Suppressor macrophage treated with lipopolysaccharide for 4 hours (primary cell): ENCODE results near the gene RBFOX2.

ENCODE experiments used
- DNase-seq: peaks from one replicate; pipeline ENCODE4 v3.0.0-alpha.2; 2020

Gene RBFOX2

DNA sequence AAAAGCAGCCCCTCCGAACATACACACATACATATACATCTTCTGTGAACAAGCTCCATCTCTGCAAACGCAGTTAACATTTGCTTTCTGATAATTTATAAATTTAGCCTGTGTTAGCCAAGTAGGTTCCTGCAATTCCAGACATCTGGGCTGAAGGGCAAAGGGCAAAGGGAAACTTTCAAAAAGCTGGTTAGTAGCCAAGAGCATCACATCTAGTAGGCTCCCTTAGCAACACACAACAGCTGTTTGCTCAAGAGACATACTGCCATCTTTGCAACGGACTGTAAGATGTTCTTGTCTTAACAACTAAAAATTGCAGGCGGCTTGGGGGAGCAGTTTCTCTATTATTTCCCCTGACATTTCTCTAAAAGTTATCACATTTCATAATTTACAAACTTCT, 134.9 kb downstream of the RBFOX2 start:
- DNase-seq: no peak

DNA sequence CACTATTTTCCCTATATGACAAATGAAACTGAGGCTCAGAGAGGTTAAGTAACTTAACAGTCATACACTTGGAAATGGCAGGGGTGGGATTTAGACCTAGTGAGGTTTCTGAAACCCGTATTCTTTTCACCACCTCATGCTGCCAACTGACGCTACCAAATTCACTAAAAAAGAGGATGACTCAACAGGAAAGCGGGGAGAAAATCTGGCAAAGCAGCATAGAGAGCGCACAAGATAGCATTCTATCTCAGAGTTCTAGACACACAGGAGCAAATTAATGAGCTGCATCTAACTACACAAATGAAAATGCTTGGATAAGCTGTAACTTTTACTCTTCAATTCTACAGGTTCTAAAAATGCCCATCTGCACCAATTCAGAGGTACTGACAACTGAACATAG, 136.4 kb downstream of the RBFOX2 start:
- DNase-seq: no peak

DNA sequence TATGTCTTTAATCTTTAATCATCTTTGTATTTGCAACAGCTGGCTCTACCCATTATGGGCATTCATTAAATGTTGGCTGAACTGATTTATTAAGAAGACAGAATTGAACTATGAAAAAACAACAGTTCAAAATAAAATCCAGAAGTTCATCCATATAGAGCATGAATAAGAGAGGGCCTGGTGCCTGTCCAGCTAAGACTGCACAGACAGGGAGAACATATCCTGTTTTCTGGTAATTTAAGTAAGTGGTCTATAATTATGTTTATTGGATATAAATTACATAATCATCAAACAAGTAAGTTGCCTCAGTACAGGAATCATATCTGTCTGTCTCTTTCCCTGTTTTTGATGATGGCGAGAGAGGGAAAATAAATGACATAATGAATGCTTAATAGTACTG, 137.2 kb downstream of the RBFOX2 start:
- DNase-seq: no peak

DNA sequence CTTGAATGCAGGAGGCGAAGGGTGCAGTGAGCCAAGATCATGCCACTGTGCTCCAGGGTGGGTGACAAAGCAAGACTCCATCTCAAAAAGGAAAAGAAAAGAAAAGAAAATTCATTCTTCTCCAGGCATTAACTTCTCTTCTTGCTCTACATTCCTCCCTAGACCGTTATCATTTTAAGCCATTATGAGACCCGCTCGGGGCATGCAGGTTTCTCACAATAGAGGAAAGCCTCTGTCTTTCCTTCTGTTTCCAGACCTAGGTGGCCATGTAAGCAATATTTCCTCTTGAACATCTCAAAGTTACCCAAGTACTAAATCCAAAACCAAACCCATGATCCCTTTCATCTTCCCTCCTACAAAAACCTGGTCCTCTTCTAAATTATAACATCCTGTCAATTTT, 139.6 kb downstream of the RBFOX2 start:
- no peak for DNase-seq

DNA sequence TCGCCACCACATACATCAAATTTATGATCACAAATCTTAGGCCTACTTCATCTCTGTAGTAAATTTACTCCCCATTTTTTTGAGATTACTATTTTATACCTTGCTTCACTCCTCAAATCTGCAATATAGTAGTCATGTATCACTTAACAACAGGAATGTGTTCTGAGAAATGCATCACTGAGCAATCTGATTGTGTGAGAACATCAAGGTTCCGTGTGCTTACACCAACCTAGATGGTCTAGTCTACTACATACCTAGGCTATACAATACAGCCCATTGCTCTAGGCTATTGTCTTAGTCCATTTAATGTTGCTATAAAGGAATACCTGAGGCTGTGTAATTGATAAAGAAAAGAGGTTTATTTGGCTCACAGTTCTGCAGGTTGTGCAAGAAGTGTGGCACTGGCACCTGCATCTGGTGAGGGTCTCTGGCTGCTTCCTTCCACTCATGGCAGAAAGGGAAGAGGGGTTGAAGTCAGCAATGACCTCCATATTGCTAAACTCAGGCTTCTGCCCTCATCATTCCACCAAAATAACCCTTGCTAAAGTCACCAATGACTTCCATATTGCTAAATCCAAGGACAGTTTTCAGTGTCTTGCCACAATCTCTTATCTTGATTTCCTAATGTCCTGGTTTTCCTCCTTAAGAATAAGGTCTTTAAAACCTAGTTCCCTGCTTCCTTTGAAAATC, 140.3 kb downstream of the RBFOX2 start:
- DNase-seq: no peak

DNA sequence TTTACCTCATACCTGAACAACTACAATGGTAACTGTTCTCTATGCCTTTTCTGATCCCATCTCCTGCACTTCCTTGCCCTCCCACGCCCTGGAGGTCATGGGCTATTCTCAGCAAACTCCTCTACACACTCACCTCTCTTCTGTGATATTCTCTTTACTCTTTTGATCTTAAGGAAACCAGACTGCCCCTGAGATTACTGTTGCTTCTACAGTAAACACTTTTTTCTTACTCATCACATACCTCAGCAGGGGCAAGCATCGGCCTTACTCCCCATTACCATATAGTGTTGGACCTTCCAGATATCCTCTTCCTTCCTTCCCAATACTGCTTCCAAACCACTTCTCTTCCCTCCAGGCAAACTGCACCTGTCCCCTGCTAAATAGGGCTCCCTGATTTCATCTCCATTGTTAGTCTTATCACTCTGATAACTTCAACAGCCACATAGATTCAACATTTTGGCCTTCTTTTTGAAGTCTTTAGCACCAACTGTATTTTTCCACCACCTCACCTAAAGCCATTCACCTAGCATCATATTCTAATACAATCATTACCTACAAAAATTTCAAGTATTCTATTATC, 141.2 kb downstream of the RBFOX2 start:
- DNase-seq: no peak

DNA sequence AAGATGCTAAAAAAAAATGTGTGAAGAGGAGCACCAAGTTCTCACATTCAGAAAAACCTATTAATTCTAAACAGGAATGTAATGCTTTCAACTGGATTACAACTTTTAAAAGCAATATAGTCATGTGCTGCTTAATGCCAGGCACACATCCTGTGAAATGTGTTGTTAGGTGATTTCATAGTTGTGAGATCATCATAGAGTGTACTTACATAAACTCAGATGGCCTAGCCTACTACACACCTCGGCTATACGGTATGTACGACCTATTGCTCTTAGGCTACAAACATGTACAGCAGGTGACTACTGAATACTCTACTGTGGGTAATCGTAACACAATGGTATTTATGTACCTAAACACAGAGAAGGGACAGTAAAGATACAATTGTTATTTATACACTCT, 142.3 kb downstream of the RBFOX2 start:
- no peak for DNase-seq

DNA sequence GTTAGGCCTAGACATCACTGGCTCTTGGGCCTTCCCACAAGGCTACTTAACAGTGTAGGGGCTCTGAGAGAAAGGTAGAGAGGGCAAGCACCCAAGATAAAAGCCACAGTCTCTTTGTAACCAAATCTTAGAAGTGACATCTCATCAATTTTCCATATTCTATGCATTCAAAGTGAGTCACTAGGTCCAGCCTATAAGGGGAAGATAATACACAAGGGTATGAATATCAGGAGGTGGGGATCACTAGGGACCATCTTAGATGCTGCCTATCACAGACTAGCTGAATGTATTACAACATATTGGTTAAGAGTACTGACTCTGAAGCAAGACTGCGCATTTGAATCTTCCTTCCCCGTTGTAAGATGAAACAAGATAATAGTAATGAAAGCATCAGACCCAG, 144.1 kb downstream of the RBFOX2 start:
- no peak for DNase-seq

DNA sequence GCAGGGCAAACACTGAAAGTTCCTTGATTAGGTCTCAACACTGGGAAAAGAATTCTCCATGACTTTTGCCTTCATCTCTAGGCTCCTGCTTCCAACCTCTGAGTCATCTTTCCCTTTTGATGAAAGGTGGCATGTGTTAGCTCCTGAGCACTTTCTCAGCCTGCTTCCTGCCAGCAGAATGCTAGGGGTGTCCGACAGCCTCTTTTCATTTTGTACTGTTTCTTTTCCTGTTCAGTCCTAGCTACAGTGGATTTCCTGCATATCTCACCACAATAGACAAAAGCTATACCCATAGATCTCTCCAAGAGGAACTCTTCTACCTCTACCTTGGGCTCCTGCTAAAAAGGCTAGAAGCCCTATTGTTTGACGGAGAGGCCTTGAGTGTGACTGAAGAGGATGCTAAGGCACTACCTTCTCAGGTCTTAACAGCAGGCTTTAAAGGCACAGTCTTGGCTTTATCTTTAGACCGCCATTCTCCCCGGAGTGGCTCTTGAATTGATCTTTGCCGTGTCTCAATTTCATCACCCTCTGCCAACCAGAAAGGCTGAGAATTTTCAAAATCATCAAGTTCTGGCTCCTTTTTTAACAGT, 145.5 kb downstream of the RBFOX2 start:
- no peak for DNase-seq

DNA sequence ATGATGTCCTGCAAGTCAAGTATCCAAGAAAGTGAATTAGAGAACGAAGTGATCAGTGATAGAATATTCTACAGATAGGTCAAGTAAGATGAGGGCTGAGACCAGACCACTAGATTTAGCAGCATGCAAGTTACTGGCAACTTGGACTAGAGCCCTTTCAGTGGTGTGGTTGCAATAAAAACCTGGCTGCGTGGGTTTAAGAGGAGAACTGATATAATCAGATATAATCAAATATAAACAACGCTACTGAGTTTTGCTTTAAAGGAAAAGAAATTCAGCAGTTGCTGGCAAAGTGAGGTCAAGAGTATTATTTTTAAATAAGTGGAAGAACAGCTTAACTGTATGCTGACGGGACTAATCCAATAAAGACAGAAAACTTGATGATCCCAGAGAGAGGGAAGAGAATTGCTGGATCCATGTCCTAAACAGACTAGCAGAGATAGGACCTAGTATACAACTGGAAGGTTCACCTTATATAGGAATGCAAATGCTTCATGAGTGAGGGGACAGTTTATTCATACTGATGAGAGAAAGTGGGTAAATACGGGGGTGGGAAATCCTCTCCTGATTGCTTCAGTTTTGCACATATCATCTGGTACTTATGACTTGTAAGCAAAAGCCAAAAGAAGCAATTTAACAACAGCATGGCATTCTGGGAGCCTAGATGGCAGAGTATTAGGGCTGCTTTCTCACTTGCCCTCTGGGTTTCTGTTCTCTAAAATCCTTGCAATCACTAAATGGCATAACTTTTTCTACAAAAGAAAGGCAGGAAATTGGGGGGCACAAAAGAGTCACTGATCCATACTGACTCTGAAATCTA, 146.2 kb downstream of the RBFOX2 start:
- DNase-seq: no peak

DNA sequence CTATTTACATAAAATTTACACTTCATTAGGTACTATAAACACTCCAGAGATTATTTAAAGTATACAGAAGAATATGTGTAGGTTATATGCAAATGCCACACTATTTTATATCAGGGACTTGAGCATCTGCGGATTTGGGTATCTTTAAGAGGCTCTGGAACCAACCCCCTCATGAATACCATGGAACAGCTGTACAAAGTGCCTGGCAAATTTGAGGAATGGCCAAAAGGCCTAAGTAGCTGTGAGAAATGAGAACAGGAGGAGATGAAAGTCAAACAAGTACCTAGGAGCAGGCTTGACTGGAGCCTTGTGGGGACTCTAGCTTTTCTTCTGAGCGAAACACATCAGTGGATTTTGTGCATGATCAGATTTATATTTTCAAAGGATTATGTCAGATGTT, 149.3 kb downstream of the RBFOX2 start:
- no peak for DNase-seq

DNA sequence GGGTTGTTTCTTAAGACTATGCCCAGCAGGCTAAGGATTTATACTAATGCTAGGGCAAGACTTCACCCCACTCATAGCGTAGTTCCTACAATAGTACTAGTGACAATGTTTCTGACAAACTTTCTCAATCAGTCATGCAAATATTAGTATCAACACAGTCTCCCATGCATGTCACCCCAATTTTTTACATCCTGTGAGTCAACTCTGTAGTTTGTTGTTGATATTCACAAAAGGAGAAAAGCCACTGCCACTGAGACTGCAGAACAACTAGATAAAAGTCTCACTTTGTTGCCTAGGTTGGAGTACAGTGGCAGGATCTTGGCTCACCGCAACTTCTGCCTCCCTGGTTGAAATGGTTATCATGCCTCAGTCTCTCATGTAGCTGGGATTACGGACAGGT, 155.2 kb downstream of the RBFOX2 start:
- DNase-seq: no peak

DNA sequence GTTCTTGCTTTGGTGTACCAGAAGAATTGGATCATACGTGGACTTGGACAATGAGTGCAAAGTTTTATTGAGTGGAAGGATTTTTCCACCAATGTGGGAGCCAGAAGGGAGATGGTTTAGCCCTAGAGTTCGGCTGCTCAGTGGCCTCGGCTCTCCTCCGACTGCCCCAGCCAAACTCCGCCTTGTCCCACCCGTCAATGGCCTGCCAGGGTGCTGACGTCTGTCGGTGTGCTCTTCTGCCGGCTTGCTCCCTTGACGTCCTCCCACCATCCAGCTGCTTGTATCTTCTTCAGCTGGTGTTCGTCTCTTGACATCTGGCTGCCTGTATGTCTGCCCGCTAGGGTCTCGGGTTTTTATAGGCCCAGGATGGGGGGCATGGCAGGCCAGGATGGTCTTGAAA, 156.2 kb downstream of the RBFOX2 start:
- DNase-seq: no peak

DNA sequence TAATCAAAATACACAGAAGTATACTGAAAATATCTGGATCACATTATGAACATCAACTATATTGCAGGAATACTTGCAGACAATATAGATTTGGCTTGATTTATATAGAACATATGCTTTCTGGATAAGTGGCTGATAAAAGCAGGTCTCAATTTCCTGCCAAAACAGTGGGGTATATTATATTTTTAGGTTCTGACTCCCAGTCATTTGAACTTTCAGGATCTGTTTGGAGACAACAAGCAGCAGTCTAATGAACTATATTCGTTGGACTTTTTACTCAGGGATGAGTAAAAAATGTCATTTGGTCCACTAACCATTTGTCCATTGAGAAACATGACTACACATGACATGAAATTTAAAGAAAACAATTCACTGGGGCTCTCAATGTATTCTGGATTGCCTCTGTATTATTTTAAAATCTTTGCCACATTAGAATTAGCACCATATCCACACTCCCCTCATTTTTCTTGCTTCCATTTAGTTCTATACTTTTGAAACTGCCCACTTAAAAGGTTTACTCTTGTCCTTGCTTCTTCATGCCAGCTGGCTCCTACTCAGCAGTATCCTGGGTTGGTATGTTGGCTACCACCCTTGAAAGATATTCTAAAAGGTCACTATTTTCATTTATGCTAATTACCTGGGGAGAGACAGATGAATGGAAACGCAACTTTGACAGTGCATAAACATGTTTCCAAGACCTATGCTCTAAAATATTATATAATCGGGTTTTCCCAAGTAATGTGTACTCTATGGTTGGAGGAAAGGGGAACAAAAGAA, 157.9 kb downstream of the RBFOX2 start:
- no peak for DNase-seq

DNA sequence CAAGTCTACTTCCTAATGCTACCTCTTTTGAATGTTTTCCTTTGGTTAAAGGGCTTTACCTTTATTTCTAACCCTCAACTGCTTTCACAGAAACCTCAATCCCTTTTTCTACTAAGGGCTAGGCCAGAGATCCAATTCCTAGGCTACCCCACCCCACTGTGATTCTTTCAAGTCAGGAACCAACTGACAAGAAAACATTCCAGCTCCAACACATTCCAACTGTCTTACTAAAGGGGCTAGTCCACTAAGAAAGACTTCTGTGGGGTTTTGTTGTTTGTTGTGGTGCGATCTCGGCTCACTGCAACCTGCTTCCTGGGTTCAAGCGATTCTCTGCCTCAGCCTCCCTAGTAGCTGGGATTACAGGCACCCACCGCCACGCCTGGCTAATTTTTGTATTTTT, 159.7 kb downstream of the RBFOX2 start:
- DNase-seq: no peak

DNA sequence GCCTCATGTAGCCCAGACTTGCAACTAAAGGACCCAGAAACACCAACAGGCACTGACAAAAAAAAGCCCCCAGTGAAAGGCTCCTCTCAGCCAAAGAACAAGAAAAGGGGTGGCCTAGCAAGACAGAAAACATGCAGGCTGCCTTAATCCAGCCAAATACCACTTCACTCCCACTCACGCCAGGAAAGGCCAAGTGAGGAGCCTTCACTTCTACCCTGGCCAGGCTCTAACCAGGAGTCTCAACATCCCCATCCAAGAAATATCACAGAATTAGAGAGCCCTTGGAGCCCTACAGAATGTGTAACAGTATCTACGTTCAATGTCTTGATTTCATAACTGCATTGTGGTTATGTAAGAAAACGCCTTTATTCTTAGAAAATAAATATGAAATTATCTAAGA, 162.0 kb downstream of the RBFOX2 start:
- no peak for DNase-seq

DNA sequence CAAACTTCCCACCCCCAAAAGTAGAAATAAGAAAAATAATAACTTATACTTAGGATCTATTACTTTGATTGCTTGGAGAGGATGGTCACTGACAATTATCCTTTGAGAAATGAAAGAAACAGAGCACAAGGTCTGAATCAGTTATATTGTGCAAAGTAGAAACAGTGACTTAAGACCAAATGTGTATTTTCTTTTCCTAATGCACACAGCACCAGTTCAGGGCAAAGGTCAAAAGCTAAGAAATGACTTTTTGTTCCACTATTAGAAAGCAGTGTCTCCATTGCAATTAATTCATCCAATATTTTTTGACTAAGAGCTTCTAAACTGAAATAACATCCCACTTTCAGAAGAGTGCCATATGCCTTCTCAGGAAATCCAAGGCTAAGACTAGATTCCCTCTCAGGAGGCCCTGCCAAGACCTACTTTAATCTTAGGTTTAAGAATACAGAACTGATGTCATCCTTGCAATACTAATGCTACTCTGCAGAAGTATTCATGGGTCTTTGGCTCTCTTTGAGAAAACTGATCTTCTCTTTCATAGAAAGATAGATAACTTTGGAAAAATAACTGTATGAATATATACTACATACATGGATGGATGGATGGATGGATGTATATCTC, 164.0 kb downstream of the RBFOX2 start:
- DNase-seq: no peak

DNA sequence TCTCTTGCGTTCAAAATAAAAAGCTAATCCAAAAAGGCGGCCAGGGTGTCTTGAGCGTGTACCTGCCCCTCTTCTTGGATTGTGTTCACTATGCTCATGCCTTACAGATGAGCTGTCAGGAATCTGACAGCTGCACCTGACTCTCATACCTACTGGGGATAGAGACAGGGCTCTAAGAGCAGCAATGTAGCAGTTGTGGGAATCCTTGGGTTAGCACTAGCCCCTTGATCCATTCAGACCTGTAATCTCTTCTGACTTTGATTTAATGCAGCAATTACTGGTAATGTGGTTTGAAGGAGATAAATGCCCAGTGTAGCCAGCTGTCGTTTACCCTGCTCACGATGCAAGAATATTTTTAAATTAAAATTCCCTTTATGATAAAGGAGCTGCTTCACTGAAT, 165.2 kb downstream of the RBFOX2 start:
- no peak for DNase-seq

DNA sequence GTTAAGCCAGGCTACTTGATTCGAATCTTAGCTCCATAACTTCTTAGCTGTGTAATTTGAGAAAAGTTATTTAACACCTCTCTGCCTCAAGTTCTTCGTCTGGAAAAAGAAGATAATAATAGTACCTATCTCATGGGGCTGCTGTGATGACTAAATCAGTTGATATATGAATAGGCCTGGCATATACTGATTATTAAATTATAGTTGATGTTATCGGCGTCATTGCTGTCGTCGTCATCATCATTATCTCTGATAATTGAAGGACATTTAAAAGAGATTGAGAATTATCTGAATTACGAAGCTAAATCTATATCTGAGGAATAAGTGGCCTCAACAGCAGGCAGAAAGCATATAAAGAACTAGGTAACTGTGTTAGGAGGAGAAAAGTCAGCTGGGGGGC, 165.9 kb downstream of the RBFOX2 start:
- no peak for DNase-seq

DNA sequence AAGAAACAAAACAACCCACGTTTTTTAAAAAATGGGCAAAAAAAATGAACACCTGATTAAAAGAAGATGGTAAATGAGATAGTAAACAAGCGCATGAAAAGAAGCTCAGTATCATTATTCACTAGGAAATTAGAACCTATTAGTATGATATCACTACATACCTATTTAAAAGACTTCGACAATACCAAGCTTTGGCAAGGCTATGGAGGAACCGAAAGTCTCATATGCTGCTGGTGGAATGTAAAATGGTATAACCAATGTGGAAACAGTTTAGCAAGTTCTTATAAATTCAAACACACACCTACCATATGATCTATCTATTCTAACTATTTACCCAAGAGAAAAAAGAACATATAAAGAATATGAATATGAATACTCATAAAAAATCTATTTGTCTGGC, 167.2 kb downstream of the RBFOX2 start:
- no peak for DNase-seq

DNA sequence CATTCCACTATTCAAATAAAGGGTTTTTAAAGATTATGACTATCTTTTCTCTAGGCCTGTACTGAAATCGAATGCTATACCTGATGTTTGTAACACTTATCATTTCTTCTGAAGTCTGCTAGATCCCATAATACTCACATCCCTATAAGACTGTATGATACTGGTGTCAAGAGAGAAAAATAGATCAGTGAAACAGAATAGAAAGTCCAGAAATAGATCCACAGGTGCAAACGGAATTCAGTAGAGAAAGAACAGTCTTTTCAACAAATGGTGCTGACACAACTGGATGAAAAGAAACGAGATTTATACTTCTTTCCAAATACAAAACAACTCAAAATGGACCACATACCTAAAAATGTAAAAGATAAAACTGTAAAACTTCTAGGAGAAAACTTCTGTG, 167.8 kb downstream of the RBFOX2 start:
- no peak for DNase-seq

DNA sequence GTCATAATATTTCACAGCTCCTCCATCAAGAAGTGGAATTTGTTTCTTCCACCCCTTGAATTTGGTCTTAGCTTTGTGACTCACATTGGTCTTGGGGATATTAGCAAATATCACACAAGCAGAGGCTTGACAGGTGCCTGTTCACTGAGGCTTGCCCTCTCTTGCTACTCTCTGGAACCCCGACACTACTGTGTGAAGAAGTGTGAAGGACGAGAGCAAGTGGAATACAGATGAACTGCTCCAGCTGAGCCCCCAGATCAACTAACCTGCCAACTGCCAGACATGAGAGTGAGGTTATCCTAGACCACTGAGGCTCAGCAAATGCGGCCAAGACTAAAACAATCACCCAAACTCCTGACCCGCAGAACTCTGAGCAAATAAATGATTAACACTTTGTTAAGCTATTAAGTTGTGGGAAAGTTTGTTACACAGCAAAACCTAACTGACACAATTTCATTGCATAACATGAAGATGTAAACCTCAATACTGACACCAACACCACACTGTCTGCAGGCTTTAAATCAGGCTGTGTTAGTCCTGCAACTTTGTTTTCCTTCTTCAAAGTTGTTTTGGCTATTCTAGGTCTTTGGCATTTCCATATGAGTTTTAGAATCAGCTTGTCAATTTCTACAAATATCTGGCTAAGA, 168.4 kb downstream of the RBFOX2 start:
- DNase-seq: no peak
